T-helper 2 cell treated with Interferon-gamma antibody and Interleukin-4, amounts not matched to agents 100 ng/mL and 5 ng/mL, for 36 hours (primary cell): ENCODE results near the gene NBDY. TPM values are rescaled to one million over a fixed set of nuclear protein-coding genes. Genes with fewer than 3 reads are reported as not detected.
"Not testable (repeated sequence)": the region's sequence is repeated elsewhere in the genome, so short reads cannot be mapped to it uniquely, and the experiment has no call there.

ENCODE experiments used
- intact Hi-C: fragments of 100-400 bp; cut with micrococcal nuclease; formaldehyde crosslinking; loops from one replicate; pipeline ENCODE4 v1.15.1; 2023
- total RNA-seq: library from RNA; stranded (reverse); gene quantifications from 2 replicates; pipeline ENCODE4 v1.2.3, GENCODE V29; 2022

Gene NBDY, protein sequence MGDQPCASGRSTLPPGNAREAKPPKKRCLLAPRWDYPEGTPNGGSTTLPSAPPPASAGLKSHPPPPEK
- 38.5 and 39.9 TPM in 2 replicates for total RNA-seq

GRCh38 chrX:56729152-56729850 lies at the start of gene NBDY:
TSS of gene NBDY (plus strand) at chrX:56729243. CDS start at chrX:56729354, 111 bp downstream.
- intact Hi-C loops = loop anchor here (5.0 kb wide), 1 partner anchor 1012 kb away; the partner anchor contains the start of gene RRAGB

DNA sequence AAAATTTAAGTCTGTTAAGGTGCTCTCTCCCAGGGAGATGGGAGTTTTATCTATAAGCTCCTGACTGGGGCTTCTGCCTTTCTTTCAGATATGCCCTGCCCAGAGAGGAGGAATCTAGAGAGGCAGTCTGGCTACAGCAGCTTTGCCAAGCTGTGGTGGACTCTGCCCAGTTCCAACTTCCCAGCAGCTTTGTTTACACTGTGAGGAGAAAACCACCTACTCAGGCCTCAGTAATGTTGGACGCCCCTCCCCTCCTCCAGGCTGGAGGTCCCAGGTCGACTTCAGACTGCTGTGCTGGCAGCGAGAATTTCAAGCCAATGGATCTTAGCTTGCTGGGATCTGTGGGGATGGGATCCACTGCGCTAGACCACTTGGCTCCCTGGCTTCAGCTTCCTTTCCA lies 24.5 kb upstream of the NBDY start:
- intact Hi-C loops = not testable (repeated sequence)

DNA sequence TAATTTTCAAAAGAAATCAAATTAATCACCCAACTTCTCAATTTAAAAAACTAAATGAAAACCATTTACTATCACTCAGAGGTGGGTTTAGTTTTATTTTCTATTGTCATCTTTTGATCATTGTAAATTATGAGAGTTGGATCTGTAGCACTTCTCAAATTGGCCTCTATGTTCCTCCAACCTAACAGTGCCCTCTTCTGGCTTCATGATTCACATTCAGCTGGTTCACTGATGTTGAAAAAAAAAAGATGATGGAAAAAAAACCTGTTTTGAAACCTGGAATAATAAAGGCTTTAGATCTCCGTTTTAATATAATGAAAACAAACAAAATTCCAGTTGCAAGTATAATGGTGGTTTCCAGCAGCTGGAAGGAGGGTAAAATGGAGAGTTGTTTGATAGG lies 2.4 kb upstream of the NBDY start:
- intact Hi-C loops = loop anchor here (1.0 to 5.0 kb wide), 2 partner anchors 444 to 1009 kb away; partner anchors contain the start of gene RRAGB

DNA sequence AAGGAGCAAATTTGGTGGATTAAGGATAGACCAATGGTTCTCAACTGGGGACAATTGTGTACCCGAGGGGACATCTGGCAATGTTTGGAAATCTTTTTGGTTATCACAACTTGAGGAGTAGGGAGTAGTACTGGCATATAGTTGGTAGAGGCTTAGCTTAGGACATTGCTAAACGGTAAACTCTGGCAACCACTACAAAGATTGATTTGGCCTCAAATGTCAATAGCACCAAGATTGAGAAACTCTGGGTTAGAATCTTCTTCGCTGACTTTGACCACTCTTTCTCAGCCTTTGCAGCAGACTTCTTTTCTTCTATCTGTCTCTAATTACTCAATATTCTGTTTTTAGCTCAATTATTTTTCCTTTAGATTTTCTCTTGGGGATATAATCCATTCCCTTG lies 1.5 kb upstream of the NBDY start:
- intact Hi-C loops = loop anchor here (5.0 kb wide), 1 partner anchor 1010 kb away; the partner anchor contains the start of gene RRAGB

- intact Hi-C loops = loop anchor here (5.0 kb wide), 1 partner anchor 1011 kb away; the partner anchor contains the start of gene RRAGB
Measured at GRCh38 chrX:56728321-56728720, 722 bp upstream of the NBDY start.

DNA sequence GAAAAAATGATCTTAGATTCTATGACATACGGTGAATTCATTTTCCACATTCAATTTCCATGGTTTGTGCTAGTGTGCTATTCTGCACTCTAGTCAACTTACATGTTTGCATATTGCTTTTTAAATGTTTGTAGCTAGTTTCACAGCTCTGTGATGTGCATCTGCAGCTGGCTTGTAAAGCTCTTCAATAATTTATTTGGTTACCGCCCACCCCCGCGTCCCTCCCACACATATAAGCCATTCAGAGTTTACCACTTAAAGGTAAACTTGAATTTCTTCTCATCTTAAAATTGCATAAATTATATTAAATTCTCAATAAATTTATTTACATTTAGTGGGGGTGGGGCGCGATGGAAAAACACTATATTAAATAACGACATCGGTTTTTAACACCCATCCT lies 291 bp upstream of the NBDY start:
- intact Hi-C loops = loop anchor here (5.0 kb wide), 1 partner anchor 1011 kb away; the partner anchor contains the start of gene RRAGB

DNA sequence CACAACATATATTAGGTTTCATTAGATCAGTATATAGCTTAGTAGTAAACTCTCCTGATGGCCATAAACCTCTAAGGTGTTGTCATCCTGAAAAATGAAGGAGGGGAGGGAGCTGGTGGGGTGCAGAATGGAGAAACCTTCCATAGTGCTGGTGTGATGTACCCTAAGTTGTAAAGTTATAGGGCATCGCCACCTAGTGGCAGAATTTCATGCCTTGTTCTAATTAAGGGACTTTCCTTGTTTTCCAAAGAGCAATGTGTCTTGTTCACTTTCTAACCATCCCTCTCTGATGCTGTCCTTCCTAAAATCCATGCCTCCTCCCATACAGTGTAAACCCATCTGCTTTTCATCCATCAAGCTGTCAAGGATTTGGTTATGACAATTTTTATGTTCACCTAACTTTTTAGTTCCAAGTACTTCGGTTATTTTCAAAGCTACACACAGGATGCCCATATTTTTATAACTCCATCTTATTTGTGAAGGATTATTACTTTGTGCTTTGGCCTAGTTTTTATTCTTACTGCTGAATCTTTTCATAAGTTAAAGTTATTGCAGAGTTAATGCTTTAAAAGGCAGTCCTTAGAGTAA lies 4.5 kb downstream of the NBDY start:
- intact Hi-C loops = loop anchor here (2.0 kb wide), 1 partner anchor 171 kb away; the partner anchor contains the start of gene UBQLN2

DNA sequence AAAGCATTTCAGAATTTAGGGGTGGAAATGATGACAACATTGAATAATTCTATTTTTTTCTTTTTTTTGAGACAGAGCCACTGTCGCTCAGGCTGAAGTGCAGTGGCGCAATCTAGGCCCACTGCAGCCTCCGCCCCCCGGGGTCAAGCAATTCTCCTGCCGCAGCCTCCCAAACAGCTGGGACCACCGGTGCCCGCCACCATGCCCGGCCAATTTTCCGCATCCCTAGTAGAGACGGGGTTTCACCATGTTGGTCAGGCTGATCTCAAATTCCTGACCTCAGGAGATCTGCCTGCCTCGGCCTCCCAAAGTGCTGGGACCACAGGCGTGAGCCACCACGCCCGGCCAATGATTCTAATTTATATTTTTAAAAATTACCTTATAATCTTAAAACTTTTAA lies 7.2 kb downstream of the NBDY start:
- intact Hi-C loops = no loop called here

DNA sequence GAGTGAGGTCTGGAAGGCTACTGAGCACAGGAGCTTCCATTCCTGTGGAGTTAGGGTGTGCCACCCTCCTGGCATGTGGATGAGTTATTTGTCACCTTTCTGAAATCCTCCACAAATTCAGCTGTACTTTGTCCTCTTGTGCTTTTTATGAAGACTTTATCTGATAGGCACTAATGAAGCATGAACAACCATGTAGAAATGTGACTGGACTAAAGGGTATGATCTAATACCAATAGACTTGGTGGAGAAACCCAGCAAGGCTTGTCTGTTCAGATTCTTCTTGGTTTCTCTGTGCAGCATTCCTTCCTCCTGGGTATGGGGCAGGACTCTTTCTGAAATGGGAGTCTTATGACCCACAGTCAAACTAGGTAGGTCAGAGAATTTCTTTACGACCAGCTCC lies 9.6 kb downstream of the NBDY start:
- intact Hi-C loops = no loop called here

DNA sequence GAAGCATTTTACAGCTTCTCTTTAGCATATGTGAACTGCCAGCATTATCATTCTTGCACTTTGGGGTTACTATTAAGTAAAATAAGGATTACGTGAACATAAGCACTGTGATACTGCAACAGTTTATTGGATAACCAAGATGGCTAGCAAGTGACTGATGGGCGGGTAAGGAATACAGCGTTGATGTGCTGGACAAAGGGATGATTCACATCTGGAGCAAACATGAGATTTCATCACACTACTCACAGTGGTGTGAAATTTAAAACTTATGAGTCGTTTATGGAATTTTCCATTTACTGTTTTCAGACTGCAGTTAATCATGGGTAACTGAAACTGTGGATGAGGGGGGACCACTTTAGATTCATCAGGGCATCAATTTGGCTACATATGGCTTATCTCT lies 16.0 kb downstream of the NBDY start:
- intact Hi-C loops = loop anchor here (5.0 kb wide), 1 partner anchor 838 kb away; no protein-coding TSS in a partner anchor

DNA sequence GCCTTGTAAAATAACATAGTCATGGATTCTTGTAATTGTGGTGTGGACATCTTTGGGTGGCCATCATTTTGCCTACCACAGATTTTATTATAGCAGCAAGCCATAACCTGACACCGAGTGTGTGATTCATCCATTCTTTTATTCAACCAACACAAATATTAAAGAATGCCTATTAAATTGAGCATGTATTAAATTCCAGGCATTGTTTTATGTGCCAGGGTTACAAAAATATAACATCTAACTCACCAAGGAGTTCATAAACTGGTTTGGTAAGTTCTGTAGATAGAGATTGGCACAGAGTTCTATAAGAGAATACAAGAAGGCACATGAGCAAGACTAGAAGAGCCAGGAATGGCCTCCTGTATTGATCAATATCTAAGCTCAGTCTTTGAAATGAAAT lies 18.0 kb downstream of the NBDY start:
- intact Hi-C loops = no loop called here

- intact Hi-C loops = no loop called here
Measured at GRCh38 chrX:56751071-56751470, 22.0 kb downstream of the NBDY start.

DNA sequence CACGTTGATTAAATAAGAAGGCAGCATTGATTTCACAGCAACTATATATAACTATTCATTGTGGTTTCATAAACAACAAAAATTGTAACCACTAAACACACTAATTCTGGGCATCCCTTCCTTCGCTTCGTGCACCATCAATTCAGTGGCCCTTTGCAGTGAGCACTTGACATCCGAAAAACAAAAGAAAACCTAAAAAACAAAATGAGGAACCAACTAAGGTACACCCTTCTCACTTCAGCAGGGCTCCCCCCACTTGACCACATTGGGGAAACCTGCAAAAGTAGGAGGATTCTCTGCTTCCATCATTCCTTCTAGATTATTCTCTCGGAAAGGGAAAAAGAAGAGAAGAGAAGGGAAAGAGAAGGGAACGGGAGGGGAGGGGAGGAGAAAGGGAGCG lies 28.3 kb downstream of the NBDY start:
- intact Hi-C loops = no loop called here

DNA sequence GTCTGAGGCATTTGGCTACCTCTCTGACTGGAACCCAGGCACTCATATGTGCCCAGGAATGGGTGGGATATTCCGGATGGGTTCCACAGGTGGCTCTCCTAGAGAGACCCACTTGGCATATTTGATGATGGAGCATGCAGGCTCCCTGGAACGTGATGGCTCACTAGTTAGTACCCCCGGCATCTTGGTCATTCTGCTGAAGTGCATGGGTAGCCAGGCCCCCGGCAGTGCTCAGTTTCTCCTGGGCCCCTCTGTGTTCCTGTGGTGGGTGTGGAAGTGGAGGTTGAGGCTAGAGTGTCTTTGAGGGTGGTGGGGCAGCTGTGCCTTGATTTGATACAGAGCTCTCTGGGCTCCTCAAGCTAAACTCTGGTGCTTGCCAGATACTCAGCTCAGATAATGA lies 29.4 kb downstream of the NBDY start:
- intact Hi-C loops = no loop called here

DNA sequence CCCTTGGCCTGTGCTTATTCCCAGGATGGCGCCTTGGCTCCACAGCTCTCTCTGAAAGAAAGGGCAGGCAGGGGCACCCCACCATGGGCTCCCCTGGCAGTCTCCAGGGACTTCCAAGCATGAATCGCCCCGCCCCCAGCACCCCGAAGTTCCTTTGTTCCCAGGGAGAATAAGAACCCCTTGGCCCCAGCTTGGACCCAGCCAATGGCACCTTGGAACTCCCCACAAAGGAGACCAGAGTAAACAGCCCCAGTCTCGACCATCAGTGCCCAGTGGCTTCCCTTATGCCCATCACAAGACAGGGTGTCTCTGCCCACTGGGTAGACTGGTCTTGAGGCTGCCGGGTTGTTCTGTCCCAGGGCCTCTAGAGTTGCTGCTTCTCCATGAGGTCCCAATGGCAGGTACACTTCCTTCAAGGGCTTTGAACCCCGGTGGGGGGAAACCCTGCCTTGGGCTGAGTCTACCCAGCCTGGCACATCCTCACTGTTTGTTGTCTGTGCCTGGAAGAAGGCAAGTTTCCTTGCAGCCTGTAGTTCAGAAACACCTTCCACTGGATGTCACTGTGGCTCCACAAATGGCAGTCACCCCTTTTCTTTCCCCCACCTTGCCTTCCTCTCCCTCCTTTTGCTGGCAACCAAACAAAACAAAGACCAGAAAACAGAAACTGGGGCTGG lies 30.8 kb downstream of the NBDY start:
- intact Hi-C loops = no loop called here

GRCh38 chrX:56760410-56761124 lies 31.5 kb downstream of the NBDY start:
- intact Hi-C loops = not testable (repeated sequence)

DNA sequence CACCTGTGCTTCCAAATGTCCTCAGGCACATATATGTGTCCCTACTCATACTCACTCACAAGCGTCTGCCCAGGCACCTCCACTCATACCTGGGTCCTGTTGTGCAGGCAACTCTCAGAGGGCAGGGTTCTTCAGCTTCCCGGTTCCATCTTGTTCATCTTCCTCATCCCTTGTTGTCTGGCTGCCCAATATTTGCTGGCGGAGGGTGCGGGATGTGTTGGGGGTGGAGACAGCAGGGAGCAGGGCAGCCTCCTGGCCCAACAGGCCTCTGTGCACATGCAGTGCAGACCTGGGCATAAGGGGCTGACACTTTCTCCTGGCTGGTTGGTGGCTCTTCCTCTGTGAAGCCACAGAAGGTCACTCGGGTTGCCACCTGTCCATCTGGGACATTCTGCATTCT lies 32.1 kb downstream of the NBDY start:
- intact Hi-C loops = no loop called here

DNA sequence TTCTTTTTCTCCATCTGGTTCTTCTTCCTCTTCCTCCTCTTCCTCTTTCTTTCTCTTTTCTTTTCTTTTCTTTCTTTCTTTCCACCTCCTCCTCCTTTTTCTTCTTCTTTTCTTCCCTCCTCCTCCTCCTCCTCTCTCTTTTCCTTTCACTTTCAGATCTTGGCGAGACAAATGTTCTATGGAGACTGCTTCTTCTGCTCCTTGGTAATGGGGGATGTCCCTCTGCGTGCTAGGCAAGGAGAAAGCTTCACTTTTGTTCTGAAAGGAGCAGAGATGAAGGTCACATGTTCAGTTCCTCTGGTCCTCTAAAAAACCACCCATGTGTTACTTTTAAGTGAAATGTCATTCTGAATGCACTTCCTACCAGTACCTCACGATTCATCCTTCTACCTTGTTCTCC lies 33.2 kb downstream of the NBDY start:
- intact Hi-C loops = no loop called here

DNA sequence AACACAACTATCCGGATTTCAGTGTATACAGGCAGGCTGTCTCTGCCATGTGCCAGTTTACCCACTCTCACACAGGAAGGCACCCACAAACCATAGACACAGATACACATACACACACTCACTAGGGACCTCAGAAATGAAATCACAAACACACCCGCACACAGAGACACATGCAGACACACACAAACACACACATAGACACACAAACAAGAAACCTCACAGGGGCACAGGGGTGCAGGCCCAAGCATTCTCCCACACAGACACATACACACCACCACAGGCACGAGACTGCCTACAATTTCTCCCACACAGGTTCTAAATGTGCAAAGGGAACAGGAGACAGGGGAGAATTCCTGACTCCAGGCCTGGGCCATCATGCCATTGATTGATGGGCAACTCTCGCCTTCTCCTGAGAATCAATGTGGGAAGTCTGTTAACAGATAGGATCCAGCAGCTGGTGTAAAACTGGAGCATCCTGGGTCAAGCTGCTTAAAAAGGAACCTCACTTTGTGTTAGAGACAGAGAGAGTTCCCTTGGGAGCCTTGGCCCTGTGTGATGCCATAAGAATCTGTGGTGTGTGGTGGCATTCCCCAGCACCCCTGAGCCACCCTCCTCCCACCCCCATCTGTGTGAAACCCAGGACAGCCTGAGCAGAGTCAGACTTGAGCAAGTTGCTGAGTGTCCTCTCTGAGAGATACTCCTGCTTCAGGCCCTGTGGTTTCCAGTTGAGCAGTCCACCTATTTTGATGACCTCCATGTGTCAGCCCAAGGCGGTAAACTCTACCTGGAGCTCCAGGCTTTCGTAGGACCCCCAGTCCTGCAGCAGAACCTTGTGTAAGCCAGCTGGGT lies 33.9 kb downstream of the NBDY start:
- intact Hi-C loops = no loop called here

- intact Hi-C loops = no loop called here
Measured at GRCh38 chrX:56763556-56764152, 34.6 kb downstream of the NBDY start.
